ENCODE measurements around the gene DSE.

DNA sequence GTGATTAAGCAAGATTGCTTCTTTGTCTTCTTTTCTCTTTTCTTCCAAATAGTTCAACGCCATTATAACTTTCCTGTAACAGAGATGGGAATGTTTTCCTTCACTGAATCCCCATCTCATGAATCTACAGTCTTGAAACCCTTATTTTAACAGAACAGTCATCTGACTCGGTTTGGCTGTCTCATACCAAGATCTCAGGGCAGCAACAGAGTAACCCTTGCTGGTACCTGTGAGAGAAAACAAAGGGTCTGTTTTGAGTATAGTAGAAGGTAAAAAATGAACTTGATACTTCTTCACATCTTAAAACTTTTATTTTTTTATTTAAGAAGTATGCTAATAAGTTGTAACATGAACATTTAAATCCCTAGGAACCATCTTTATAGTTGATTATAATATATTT lies 19.6 kb upstream of the DSE start:
- TF ChIP-seq MAFK (IDR thresholded peaks at IDR 0.05; ENCODE audit: partially characterized antibody): no peak
- TF ChIP-seq, protein P1, sequence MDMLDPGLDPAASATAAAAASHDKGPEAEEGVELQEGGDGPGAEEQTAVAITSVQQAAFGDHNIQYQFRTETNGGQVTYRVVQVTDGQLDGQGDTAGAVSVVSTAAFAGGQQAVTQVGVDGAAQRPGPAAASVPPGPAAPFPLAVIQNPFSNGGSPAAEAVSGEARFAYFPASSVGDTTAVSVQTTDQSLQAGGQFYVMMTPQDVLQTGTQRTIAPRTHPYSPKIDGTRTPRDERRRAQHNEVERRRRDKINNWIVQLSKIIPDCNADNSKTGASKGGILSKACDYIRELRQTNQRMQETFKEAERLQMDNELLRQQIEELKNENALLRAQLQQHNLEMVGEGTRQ (IDR thresholded peaks at IDR 0.05): no peak
- no peak for TF ChIP-seq ZSCAN20 (CRISPR knock-in tag; IDR thresholded peaks at IDR 0.05)
- no peak for TF ChIP-seq NR3C1 (IDR thresholded peaks at IDR 0.05)
- no peak for TF ChIP-seq POLR2A (IDR thresholded peaks at IDR 0.05; ENCODE audit: low read length)
- TF ChIP-seq EP300 (IDR thresholded peaks at IDR 0.05): no peak
- TF ChIP-seq PHF8 (IDR thresholded peaks at IDR 0.05; ENCODE audit: borderline replicate concordance, low read depth): no peak
- TF ChIP-seq, protein P2, sequence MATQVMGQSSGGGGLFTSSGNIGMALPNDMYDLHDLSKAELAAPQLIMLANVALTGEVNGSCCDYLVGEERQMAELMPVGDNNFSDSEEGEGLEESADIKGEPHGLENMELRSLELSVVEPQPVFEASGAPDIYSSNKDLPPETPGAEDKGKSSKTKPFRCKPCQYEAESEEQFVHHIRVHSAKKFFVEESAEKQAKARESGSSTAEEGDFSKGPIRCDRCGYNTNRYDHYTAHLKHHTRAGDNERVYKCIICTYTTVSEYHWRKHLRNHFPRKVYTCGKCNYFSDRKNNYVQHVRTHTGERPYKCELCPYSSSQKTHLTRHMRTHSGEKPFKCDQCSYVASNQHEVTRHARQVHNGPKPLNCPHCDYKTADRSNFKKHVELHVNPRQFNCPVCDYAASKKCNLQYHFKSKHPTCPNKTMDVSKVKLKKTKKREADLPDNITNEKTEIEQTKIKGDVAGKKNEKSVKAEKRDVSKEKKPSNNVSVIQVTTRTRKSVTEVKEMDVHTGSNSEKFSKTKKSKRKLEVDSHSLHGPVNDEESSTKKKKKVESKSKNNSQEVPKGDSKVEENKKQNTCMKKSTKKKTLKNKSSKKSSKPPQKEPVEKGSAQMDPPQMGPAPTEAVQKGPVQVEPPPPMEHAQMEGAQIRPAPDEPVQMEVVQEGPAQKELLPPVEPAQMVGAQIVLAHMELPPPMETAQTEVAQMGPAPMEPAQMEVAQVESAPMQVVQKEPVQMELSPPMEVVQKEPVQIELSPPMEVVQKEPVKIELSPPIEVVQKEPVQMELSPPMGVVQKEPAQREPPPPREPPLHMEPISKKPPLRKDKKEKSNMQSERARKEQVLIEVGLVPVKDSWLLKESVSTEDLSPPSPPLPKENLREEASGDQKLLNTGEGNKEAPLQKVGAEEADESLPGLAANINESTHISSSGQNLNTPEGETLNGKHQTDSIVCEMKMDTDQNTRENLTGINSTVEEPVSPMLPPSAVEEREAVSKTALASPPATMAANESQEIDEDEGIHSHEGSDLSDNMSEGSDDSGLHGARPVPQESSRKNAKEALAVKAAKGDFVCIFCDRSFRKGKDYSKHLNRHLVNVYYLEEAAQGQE (IDR thresholded peaks at IDR 0.05): no peak
- TF ChIP-seq, protein P3, sequence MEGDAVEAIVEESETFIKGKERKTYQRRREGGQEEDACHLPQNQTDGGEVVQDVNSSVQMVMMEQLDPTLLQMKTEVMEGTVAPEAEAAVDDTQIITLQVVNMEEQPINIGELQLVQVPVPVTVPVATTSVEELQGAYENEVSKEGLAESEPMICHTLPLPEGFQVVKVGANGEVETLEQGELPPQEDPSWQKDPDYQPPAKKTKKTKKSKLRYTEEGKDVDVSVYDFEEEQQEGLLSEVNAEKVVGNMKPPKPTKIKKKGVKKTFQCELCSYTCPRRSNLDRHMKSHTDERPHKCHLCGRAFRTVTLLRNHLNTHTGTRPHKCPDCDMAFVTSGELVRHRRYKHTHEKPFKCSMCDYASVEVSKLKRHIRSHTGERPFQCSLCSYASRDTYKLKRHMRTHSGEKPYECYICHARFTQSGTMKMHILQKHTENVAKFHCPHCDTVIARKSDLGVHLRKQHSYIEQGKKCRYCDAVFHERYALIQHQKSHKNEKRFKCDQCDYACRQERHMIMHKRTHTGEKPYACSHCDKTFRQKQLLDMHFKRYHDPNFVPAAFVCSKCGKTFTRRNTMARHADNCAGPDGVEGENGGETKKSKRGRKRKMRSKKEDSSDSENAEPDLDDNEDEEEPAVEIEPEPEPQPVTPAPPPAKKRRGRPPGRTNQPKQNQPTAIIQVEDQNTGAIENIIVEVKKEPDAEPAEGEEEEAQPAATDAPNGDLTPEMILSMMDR (IDR thresholded peaks at IDR 0.05): no peak
